GM18858 (cell line): ENCODE data around the gene PDGFB.
"Not testable (repeated sequence)": the region's sequence is repeated elsewhere in the genome, so short reads cannot be mapped to it uniquely, and the experiment has no call there.

Experiments
- ATAC-seq: cut with Tn5 transposase; IDR thresholded peaks from one replicate; pipeline ENCODE4 v1.9.1; 2021; ENCODE audit not compliant: unreplicated experiment

Gene PDGFB

GRCh38 chr22:39229075-39229474 lies 15.7 kb downstream of the PDGFB start:
- no peak for ATAC-seq

- no peak for ATAC-seq
Observed at GRCh38 chr22:39227542-39228272, 17.1 kb downstream of the PDGFB start.

- no peak for ATAC-seq
Observed at GRCh38 chr22:39226353-39226752, 18.4 kb downstream of the PDGFB start.

DNA sequence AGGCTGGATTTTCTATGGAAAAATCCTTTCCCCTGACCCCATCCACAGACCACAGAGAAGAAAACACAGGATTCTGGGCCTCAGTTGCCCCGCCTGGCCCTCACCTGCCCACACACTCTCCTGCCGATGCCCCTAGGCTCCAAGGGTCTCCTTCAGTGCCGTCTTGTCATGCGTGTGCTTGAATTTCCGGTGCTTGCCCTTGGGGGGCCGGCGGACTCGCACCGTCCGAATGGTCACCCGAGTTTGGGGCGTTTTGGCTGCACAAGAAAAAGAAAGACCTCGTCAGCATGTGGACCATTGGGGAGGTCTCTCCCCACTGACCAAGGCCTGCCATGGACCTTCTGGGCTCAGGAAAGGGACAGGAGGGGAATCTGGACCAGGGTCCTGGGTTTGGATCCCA lies 19.2 kb downstream of the PDGFB start:
- no peak for ATAC-seq

GRCh38 chr22:39224550-39224949 lies 20.2 kb downstream of the PDGFB start:
- no peak for ATAC-seq

GRCh38 chr22:39223091-39223710 lies 21.6 kb downstream of the PDGFB start:
- ATAC-seq, result no peak

DNA sequence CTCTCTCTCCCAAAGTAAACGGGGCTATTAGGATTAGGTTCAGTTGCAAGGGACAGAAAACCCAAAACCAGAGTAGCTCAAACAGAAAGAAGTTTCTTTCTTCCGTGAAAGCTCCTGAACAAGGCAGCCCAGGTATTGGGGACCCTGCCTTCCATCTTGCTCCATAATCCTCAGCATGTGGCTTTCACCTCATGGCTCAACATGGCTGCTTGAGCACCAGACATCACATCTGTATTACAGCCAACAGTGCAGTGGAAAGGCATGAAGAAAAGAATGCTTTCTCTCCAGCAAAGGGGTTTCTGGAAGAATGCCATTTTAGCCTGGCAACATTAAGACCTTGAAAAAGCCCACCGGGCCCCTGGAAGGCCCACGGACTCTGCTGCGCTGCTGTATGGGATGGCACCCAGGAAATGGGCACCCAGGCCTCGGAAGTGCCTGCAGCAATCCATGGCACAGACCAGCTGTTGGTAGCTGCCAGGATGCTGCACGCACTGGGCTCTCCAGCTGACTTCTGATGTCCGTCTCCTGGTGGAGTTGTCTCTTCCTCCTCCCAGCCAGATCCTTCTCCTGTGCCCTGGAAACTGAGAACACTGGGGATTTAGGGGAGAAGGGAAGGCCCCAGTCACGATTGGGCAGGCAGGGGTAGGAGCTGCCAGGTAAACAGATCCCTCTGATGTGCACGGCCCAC lies 22.6 kb downstream of the PDGFB start:
- ATAC-seq, result no peak

DNA sequence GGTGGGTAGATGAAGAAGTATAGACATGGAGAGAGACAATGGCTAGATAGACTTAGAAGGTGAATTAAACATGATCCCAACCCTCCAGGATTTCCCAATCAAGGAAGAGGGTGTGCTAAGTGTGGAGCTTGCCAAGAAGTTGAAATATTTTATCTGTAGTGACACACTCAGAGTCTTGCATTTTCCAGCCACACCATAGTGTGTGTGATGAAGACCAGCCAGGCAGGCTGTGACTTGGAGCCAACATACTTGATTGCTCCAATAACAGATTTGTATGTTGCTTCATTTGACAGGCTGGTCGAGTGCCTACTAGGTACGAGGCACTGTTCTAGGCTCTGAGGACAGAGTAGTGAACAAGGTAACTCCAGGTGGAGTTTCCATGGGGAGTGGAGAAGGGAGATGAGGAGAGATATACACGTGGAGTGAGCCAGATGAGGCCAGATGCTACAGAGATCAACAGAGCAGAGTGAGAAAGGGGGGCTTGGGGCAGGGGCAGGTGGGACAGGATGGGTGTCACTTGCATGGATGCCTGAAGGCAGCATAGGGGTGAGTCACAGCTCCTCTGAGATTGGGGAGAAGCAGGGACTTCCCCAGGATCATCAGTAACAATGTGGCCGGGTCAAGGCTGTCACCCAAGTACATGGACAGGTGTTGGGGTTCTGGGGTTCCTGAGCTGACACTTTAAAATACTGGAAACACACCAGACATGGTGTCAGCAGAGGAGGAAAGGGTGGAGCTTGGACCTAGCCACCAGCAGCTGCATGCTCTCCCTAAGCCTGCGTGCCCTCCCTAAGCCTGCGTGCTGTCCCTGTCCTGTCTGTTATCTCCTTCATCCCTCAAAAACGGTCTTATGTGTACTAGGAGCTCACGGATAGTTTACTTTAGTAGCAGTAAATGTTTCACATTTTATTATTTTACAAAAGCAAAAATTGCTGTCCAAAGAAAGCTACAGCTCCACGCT lies 23.6 kb downstream of the PDGFB start:
- ATAC-seq, result no peak

DNA sequence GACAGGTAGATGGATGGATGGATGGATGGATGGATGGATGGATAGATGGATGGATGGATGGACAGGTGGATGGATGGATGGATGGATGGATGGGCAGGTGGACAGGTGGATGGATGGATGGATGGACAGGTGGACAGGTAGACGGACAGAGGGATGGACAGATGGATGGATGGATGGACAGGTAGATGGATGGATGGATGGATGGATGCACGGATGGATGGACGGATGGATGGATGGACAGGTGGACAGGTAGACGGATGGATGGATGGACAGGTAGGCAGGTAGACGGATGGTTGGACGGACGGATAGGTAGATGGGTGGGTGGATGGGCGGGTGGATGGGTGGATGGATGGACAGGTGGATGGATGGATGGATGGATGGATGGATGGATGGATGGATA lies 24.3 kb downstream of the PDGFB start:
- no peak for ATAC-seq

DNA sequence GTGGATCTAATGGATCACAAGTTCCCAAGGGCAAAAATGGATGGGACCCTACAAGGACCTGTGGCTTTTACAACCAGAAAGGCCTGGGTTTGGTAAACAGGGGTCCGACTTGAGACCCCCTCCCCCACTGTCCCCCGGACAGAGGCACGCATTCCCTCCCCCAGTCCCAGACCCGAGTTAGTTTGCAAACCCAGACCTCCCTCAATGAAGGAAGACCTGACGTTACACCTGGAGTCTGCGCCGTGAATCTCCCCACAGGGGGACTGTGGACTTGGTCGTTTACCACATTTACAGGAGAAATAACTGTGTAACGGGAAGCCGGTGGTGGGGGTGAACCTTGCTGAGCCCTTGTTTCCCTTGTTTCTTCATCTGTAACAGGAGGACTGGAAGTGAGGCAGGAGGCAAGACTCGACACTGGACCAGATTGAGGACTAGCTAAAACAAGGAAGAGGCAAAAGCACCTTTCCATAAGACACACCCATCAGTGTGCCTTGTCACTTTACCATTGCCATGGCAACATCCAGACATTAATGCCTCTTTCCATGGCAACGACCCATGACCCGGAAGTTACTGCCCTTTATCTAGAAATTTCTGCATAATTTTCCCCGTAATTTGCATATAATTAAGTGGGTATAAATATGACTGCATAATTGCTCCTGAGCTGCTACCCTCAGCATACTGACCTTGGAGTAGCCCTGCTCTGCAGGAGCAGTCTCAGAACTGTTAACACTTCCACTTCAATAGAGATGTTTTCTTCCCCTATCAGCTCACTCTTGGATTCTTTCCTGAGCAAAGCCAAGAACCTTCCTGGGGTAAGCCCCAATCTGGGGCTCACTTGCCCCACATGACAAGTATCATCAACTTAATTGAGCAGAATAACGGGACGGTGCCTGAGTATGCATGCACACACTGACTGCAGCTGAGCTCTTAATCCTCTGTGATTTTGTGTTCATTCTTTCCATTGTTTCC lies 25.4 kb downstream of the PDGFB start:
- ATAC-seq, result no peak

GRCh38 chr22:39218432-39218831 lies 26.4 kb downstream of the PDGFB start:
- not testable (repeated sequence) for ATAC-seq

GRCh38 chr22:39216143-39216490 lies 28.7 kb downstream of the PDGFB start:
- no peak for ATAC-seq

GRCh38 chr22:39215426-39216142 lies 29.2 kb downstream of the PDGFB start:
- ATAC-seq, result no peak

DNA sequence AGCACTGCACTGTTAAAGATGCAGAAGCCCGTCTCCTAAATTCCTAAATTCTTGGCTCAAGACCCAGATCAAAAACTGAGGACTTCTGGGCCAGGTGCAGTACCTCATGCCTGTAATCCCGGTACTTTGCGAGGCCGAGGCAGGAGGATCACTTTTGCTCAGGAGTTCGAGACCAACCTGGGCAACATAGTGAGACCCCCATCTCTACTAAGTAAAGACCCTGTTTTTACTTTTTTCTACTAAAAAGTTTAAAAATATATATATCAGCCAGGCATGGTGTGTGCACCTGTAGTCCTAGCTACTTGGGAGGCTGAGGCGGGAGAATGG lies 29.7 kb downstream of the PDGFB start:
- ATAC-seq, result no peak

DNA sequence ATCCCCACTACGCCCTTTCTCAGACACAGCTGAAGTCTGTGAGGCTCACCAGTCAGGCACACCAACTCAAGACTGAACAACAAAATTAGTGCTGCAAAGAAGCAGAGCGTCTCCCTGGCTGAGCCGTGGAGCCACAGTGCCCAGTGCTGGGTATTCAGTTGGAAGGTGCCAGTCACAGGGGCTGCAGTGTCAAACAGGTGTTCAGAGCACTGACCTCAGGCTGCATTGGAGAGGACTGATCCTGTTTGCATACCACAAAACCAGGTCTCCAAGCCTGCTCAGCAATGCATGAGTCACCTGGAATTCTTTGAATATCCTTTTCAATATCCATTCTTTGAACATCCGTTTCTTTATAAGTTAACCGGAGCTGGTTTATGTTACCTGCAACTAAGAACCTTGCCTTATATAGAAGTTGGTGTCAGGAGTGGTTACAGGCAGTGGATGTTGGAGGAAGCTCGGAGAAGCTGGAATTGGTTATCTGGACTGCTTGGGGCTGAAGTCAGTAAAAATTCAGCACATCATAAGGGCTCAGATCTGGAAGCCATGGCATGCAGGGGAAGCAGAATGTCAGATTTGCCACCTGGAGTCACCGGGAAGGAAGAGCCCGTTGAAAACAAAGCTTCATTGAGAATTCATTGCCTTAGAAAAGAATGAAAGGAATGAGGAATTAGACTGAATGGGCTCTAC lies 30.3 kb downstream of the PDGFB start:
- no peak for ATAC-seq

DNA sequence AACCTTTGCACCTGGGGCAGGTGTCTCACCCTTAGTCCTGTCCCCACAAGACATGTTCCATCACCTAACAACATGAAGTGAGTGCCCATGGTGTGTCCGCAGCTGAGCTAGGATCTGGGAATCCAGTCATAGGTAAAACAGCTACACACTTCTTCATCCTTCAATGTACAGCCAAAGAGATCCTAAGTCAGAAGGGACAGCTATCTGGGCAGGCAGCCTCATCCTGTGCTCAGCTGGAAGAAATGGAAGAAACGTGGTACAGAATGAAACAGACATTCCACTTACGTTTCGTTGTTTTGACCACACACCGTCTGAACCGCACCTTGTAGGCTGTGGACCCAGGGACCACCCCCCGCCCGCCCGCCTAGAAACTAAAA lies 30.8 kb downstream of the PDGFB start:
- no peak for ATAC-seq

DNA sequence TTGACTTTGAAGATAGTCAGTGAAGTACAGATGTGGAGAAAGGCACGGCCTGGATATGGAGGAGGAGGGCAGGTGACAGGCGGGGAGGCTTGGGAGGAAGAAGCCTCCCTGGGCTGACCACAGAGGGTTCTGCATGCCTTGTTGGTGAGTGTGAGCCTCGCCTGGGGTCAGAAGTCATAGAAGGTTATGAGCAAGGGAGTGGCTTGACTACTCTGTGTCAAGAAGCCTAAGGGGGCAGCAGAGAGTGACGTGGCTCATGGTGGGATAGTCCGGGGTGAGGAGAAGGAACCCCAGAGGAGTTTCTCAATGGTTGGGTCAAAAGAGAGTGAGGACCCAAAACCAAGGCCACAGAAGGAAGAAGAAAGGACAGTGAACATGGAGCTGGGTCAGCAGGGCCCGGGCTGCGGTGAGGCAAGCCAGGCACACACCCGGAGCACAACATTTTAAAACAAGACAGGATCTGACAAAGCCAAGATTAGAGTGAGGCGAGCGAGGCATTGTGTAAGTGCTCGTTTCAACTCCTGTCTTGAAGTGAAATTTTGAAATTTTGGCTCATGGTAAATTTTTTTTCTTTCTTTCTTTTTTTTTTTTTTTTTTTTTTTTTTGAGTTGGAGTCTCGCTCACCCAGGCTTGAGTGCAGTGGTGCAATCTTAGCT lies 31.9 kb downstream of the PDGFB start:
- ATAC-seq, result no peak

DNA sequence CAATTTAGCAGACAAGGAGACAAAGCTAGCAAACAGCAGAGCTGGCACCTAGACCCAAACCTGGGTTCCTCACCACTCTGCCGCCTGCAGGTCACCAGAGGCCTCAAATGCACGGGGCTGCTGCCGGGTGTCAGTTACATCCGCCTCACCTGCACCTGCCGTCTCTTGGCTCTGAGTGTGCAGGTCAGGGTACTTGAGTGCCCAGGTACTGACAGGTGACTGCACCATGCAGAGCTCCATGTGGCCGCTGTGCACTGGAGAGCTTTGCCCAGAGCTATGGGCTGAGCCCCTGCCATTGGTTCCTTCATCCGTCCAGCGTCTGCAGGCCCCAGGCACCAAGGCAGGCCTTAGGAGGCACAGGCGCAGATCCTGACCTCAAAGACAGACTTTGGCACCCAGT lies 35.0 kb downstream of the PDGFB start:
- ATAC-seq, result no peak
